BLaER1 treated with 17β-estradiol and CSF1 and Interleukin-3, amounts not matched to agents 10 nM and 100 nM (cell line): ENCODE results near the gene TECPR1.
"Not testable (repeated sequence)": the region's sequence is repeated elsewhere in the genome, so short reads cannot be mapped to it uniquely, and the experiment has no call there.

ENCODE experiments used
- H3K27ac ChIP-seq, 11 experiments: shearing (Covaris generic); formaldehyde crosslinking; 2 replicates each; pipeline ENCODE4 v1.8.1; 2022
- H3K27me3 ChIP-seq, 11 experiments: shearing (Covaris generic); formaldehyde crosslinking; 2 replicates each; pipeline ENCODE4 v1.8.1; 2022
- H3K36me3 ChIP-seq, 11 experiments: shearing (Covaris generic); formaldehyde crosslinking; 2 replicates each; pipeline ENCODE4 v1.8.1; 2022
- H3K4me1 ChIP-seq, 10 experiments: shearing (Covaris generic); formaldehyde crosslinking; 2 replicates each; pipeline ENCODE4 v1.8.1; 2022
- H3K4me2 ChIP-seq, 11 experiments: shearing (Covaris generic); formaldehyde crosslinking; 2 replicates each; pipeline ENCODE4 v1.8.1; 2022
- H3K4me3 ChIP-seq, 10 experiments: shearing (Covaris generic); formaldehyde crosslinking; 2 replicates each; pipeline ENCODE4 v1.8.1; 2022
- H3K9ac ChIP-seq, 11 experiments: shearing (Covaris generic); formaldehyde crosslinking; 2 replicates each; pipeline ENCODE4 v1.8.1; 2022
- H3K9me3 ChIP-seq, 11 experiments: shearing (Covaris generic); formaldehyde crosslinking; replicated peaks in 1 of 11; 2 replicates each; pipeline ENCODE4 v1.8.1; 2022
- H4K20me1 ChIP-seq, 11 experiments: shearing (Covaris generic); formaldehyde crosslinking; 2 replicates each; pipeline ENCODE4 v1.8.1; 2022
- Cebpa-rat ChIP-seq, 11 experiments: shearing (Covaris generic); IDR thresholded peaks; 2 replicates each; pipeline ENCODE4 v1.8.1; 2022

The TECPR1 gene

GRCh38 chr7:98224701-98225181 lies 27.3 kb downstream of the TECPR1 start:
- H3K36me3 ChIP-seq, result peaks cover 0 to 89% (median 21%) of the 10 kb centered on the region in 11 experiments; a peak in 14 of 22 replicates
- H4K20me1 ChIP-seq, result peaks cover 0 to 47% (median 8%) of the 10 kb centered on the region in 11 experiments; a peak in 14 of 22 replicates
- no peak overlapping the region for H3K9ac ChIP-seq
- no peaks in the 10 kb centered on the region for H3K9me3 ChIP-seq
- no peak overlapping the region for H3K4me3 ChIP-seq
- H3K27ac ChIP-seq, result no peak overlapping the region
- peaks cover 0 to 44% (median 35%) of the 10 kb centered on the region in 10 experiments; a peak in 17 of 20 replicates for H3K4me1 ChIP-seq
- no peaks in the 10 kb centered on the region for H3K27me3 ChIP-seq
- no peak overlapping the region for H3K4me2 ChIP-seq
- no peak for TF ChIP-seq Cebpa-rat (IDR thresholded peaks at IDR 0.05)

GRCh38 chr7:98223898-98224700 lies 27.9 kb downstream of the TECPR1 start:
- Histone ChIP-seq H3K27ac (no peak overlapping the region), H3K27me3 (no peaks in the 10 kb centered on the region), H3K9ac (no peak overlapping the region), H3K4me1 (peaks cover 0 to 42% (median 28%) of the 10 kb centered on the region in 10 experiments; a peak in 17 of 20 replicates), H3K36me3 (peaks cover 0 to 89% (median 21%) of the 10 kb centered on the region in 11 experiments; a peak in 14 of 22 replicates), H3K9me3 (no peaks in the 10 kb centered on the region), H4K20me1 (peaks cover 0 to 45% (median 4%) of the 10 kb centered on the region in 11 experiments; a peak in 14 of 22 replicates), H3K4me3 (no peak overlapping the region), H3K4me2 (peak overlapping the region in 9 of 11 experiments; percentile 18 to 76 (median 61); a peak in 17 of 22 replicates)
- no peak for TF ChIP-seq Cebpa-rat (IDR thresholded peaks at IDR 0.05)

GRCh38 chr7:98223351-98223897 lies 28.6 kb downstream of the TECPR1 start:
- H3K27ac ChIP-seq, result no peak overlapping the region
- H3K4me3 ChIP-seq, result no peak overlapping the region
- H3K27me3 ChIP-seq, result no peaks in the 10 kb centered on the region
- H4K20me1 ChIP-seq, result peaks cover 0 to 39% (median 0%) of the 10 kb centered on the region in 11 experiments; a peak in 8 of 22 replicates
- H3K4me1 ChIP-seq, result peaks cover 4 to 40% (median 24%) of the 10 kb centered on the region in 10 experiments
- peaks cover 0 to 83% (median 21%) of the 10 kb centered on the region in 11 experiments; a peak in 14 of 22 replicates for H3K36me3 ChIP-seq
- no peak overlapping the region for H3K9ac ChIP-seq
- H3K9me3 ChIP-seq, result no peaks in the 10 kb centered on the region
- no peak for TF ChIP-seq Cebpa-rat (IDR thresholded peaks at IDR 0.05)
- peak overlapping the region in 9 of 11 experiments; percentile 18 to 76 (median 61); a peak in 17 of 22 replicates for H3K4me2 ChIP-seq

GRCh38 chr7:98222533-98223195 lies 29.4 kb downstream of the TECPR1 start:
- H3K27me3 ChIP-seq, result no peaks in the 10 kb centered on the region
- no peaks in the 10 kb centered on the region for H3K9me3 ChIP-seq
- no peak overlapping the region for H3K9ac ChIP-seq
- H3K4me2 ChIP-seq, result peak overlapping the region in 1 of 11 experiments; percentile 28; a peak in 2 of 22 replicates
- no peak overlapping the region for H3K4me3 ChIP-seq
- H3K36me3 ChIP-seq, result peaks cover 0 to 76% (median 19%) of the 10 kb centered on the region in 11 experiments; a peak in 14 of 22 replicates
- H3K4me1 ChIP-seq, result peaks cover 12 to 41% (median 26%) of the 10 kb centered on the region in 10 experiments
- H4K20me1 ChIP-seq, result peaks cover 0 to 39% (median 1%) of the 10 kb centered on the region in 11 experiments; a peak in 11 of 22 replicates
- TF ChIP-seq Cebpa-rat (IDR thresholded peaks at IDR 0.05), result no peak
- no peak overlapping the region for H3K27ac ChIP-seq

- Histone ChIP-seq H3K4me1 (peaks cover 18 to 46% (median 32%) of the 10 kb centered on the region in 10 experiments), H3K9me3 (no peaks in the 10 kb centered on the region), H4K20me1 (peaks cover 0 to 46% (median 6%) of the 10 kb centered on the region in 11 experiments; a peak in 11 of 22 replicates), H3K4me2 (no peak overlapping the region), H3K27me3 (no peaks in the 10 kb centered on the region), H3K4me3 (no peak overlapping the region), H3K27ac (no peak overlapping the region), H3K36me3 (peaks cover 0 to 76% (median 20%) of the 10 kb centered on the region in 11 experiments; a peak in 14 of 22 replicates), H3K9ac (no peak overlapping the region)
- no peak for TF ChIP-seq Cebpa-rat (IDR thresholded peaks at IDR 0.05)
Measured at GRCh38 chr7:98221611-98222532, 30.2 kb downstream of the TECPR1 start.

GRCh38 chr7:98219382-98219781 lies 32.6 kb downstream of the TECPR1 start:
- H3K27ac ChIP-seq, H3K27me3 ChIP-seq, H3K9me3 ChIP-seq, H3K9ac ChIP-seq, H3K4me3 ChIP-seq: not testable (repeated sequence)
- Histone ChIP-seq H4K20me1 (peaks cover 0 to 62% (median 9%) of the 10 kb centered on the region in 11 experiments; a peak in 11 of 22 replicates), H3K4me2 (peak overlapping the region in 3 of 11 experiments; percentile 2 to 6 (median 2); a peak in 1 of 22 replicates), H3K4me1 (peaks cover 18 to 45% (median 30%) of the 10 kb centered on the region in 10 experiments), H3K36me3 (peaks cover 0 to 75% (median 19%) of the 10 kb centered on the region in 11 experiments; a peak in 15 of 22 replicates)

GRCh38 chr7:98217623-98218582 lies 34.1 kb downstream of the TECPR1 start:
- H3K27ac ChIP-seq, result peak overlapping the region in 8 of 11 experiments; percentile 43 to 72 (median 54); a peak in 17 of 22 replicates
- H3K4me1 ChIP-seq, result peaks cover 15 to 30% (median 19%) of the 10 kb centered on the region in 10 experiments
- peaks cover 0 to 70% (median 19%) of the 10 kb centered on the region in 11 experiments; a peak in 15 of 22 replicates for H3K36me3 ChIP-seq
- peaks cover 0 to 69% (median 9%) of the 10 kb centered on the region in 11 experiments; a peak in 11 of 22 replicates for H4K20me1 ChIP-seq
- H3K4me3 ChIP-seq, result peak overlapping the region in 3 of 10 experiments; percentile 19 to 22 (median 20); a peak in 2 of 20 replicates
- no peaks in the 10 kb centered on the region for H3K9me3 ChIP-seq
- no peak for TF ChIP-seq Cebpa-rat (IDR thresholded peaks at IDR 0.05)
- H3K4me2 ChIP-seq, result peak overlapping the region; percentile 74 to 97 (median 90)
- H3K9ac ChIP-seq, result peak overlapping the region in 9 of 11 experiments; percentile 16 to 64 (median 43); a peak in 13 of 22 replicates
- no peaks in the 10 kb centered on the region for H3K27me3 ChIP-seq
